Thyroid gland (tissue), 4 donors: ENCODE results near the gene NDEL1.

ENCODE experiments used
- CTCF ChIP-seq, 6 experiments: fragments of 200-600 bp in 3 of 6; fragments of 450-650 bp in 3 of 6; sonication (generic) in 3 of 6; IDR thresholded peaks; one replicate each; pipeline ENCODE4 v1.5.1; 2016 to 2019; ENCODE audit warnings: antibody characterized with exemption in 6 of 6, mild to moderate bottlenecking in 2 of 6, inconsistent platforms in 1 of 6, moderate library complexity in 1 of 6
- POLR2A ChIP-seq, 2 donors: fragments of 450-650 bp; IDR thresholded peaks; one replicate each; pipeline ENCODE4 v1.6.1; 2017; ENCODE audit warnings: antibody characterized with exemption in 2 of 2, mild to moderate bottlenecking in 2 of 2, moderate library complexity in 1 of 2

- TF ChIP-seq CTCF (IDR thresholded peaks at IDR 0.05) (no peak), POLR2A (IDR thresholded peaks at IDR 0.05) (no peak)
Measured at GRCh38 chr17:8503807-8504206, 68.1 kb downstream of the NDEL1 start.
